Adipocyte (in vitro differentiated cells): ENCODE results near the gene POLD4.
A peak's percentile ranks its signal among the peaks of the same experiment; 100 is the strongest.

ENCODE experiments used
- DNase-seq: peaks from one replicate; pipeline ENCODE4 v3.0.0-alpha.2; 2015; ENCODE audit warnings: low read depth
- H3K27me3 ChIP-seq: replicated peaks from 2 replicates; pipeline ENCODE4 v1.7.0; 2013; ENCODE audit warnings: mild to moderate bottlenecking, low read length, moderate library complexity; ENCODE audit not compliant: control insufficient read depth, insufficient read depth
- H3K36me3 ChIP-seq: 2 replicates; pipeline ENCODE4 v1.7.0; 2013; ENCODE audit warnings: low read length, mild to moderate bottlenecking, moderate library complexity; ENCODE audit not compliant: control insufficient read depth, insufficient read depth, severe bottlenecking
- H3K4me1 ChIP-seq: 2 replicates; pipeline ENCODE4 v1.7.0; 2013; ENCODE audit warnings: mild to moderate bottlenecking, low read length, moderate library complexity; ENCODE audit not compliant: control insufficient read depth, insufficient read depth
- H3K4me3 ChIP-seq: 2 replicates; pipeline ENCODE4 v1.7.0; 2013; ENCODE audit warnings: mild to moderate bottlenecking, low read length, moderate library complexity
- H3K9ac ChIP-seq: 2 replicates; pipeline ENCODE4 v1.7.0; 2013; ENCODE audit warnings: mild to moderate bottlenecking, low read length, moderate library complexity
- H3K9me3 ChIP-seq: 2 replicates; pipeline ENCODE4 v1.7.0; 2013; ENCODE audit warnings: mild to moderate bottlenecking, low read length, moderate library complexity; ENCODE audit not compliant: control insufficient read depth

POLD4 gene

GRCh38 chr11:67309166-67309565 lies 44.2 kb downstream of the POLD4 start:
- peaks cover 6% of the 10 kb centered on the region for H3K4me1 ChIP-seq
- DNase-seq, result no peak
- H3K9me3 ChIP-seq, result no peaks in the 10 kb centered on the region
- no peaks in the 10 kb centered on the region for H3K27me3 ChIP-seq
- peaks cover 28% of the 10 kb centered on the region for H3K36me3 ChIP-seq
- no peak overlapping the region for H3K4me3 ChIP-seq
- H3K9ac ChIP-seq, result no peak overlapping the region

GRCh38 chr11:67308031-67308866 lies 45.1 kb downstream of the POLD4 start:
- Histone ChIP-seq H3K9me3 (no peaks in the 10 kb centered on the region), H3K36me3 (peaks cover 28% of the 10 kb centered on the region), H3K9ac (no peak overlapping the region), H3K4me3 (no peak overlapping the region), H3K27me3 (no peaks in the 10 kb centered on the region), H3K4me1 (peaks cover 7% of the 10 kb centered on the region)
- DNase-seq, result no peak

- no peaks in the 10 kb centered on the region for H3K27me3 ChIP-seq
- no peak overlapping the region for H3K9ac ChIP-seq
- H3K9me3 ChIP-seq, result no peaks in the 10 kb centered on the region
Observed at GRCh38 chr11:67307545-67308001, 45.8 kb downstream of the POLD4 start.

GRCh38 chr11:67306769-67307544 lies 46.4 kb downstream of the POLD4 start:
- Histone ChIP-seq H3K36me3 (peaks cover 28% of the 10 kb centered on the region), H3K4me3 (no peak overlapping the region), H3K27me3 (no peaks in the 10 kb centered on the region), H3K9ac (no peak overlapping the region), H3K9me3 (no peaks in the 10 kb centered on the region), H3K4me1 (peaks cover 16% of the 10 kb centered on the region)
- no peak for DNase-seq

More at GRCh38 chr11:67307545-67308001, 45.8 kb downstream of the POLD4 start:
- Histone ChIP-seq H3K36me3 (peaks cover 28% of the 10 kb centered on the region), H3K4me1 (peaks cover 12% of the 10 kb centered on the region), H3K4me3 (no peak overlapping the region)
- DNase-seq, result no peak

GRCh38 chr11:67304511-67305113 lies 48.7 kb downstream of the POLD4 start:
- no peak for DNase-seq
- Histone ChIP-seq H3K27me3 (no peaks in the 10 kb centered on the region), H3K4me1 (peaks cover 16% of the 10 kb centered on the region), H3K9ac (peak overlapping the region; percentile 89), H3K4me3 (peak overlapping the region; percentile 90), H3K36me3 (peaks cover 45% of the 10 kb centered on the region), H3K9me3 (no peaks in the 10 kb centered on the region)

- H3K27me3 ChIP-seq, result no peaks in the 10 kb centered on the region
- H3K9me3 ChIP-seq, result no peaks in the 10 kb centered on the region
- peak; percentile 54 for DNase-seq
- peaks cover 16% of the 10 kb centered on the region for H3K4me1 ChIP-seq
- H3K4me3 ChIP-seq, result peak overlapping the region; percentile 90
- H3K36me3 ChIP-seq, result peaks cover 46% of the 10 kb centered on the region
- H3K9ac ChIP-seq, result peak overlapping the region; percentile 89
Observed at GRCh38 chr11:67303835-67304411, 49.4 kb downstream of the POLD4 start.

- H3K9me3 ChIP-seq, result no peaks in the 10 kb centered on the region
- H3K9ac ChIP-seq, result peak within 1 kb of the TSS; percentile 89
- DNase-seq, result peak; percentile 81
- peak within 1 kb of the TSS; percentile 90 for H3K4me3 ChIP-seq
- H3K36me3 ChIP-seq, result peaks cover 46% of the 10 kb centered on the region
- no peaks in the 10 kb centered on the region for H3K27me3 ChIP-seq
- peaks cover 16% of the 10 kb centered on the region for H3K4me1 ChIP-seq
Observed at GRCh38 chr11:67303132-67303834, 50.1 kb downstream of the POLD4 start, which contains the start of gene SSH3. TSS of gene SSH3 (plus strand) at chr11:67303530. CDS start at chr11:67303626, 96 bp downstream.

GRCh38 chr11:67302571-67303131 lies 50.7 kb downstream of the POLD4 start:
- Histone ChIP-seq H3K4me1 (peaks cover 16% of the 10 kb centered on the region), H3K4me3 (peak overlapping the region; percentile 90), H3K36me3 (peaks cover 41% of the 10 kb centered on the region), H3K27me3 (no peaks in the 10 kb centered on the region), H3K9ac (peak overlapping the region; percentile 89), H3K9me3 (no peaks in the 10 kb centered on the region)
- DNase-seq, result no peak

GRCh38 chr11:67301951-67302516 lies 51.3 kb downstream of the POLD4 start:
- Histone ChIP-seq H3K4me1 (peaks cover 16% of the 10 kb centered on the region), H3K9ac (peak overlapping the region; percentile 89), H3K9me3 (no peaks in the 10 kb centered on the region), H3K27me3 (no peaks in the 10 kb centered on the region), H3K36me3 (peaks cover 36% of the 10 kb centered on the region), H3K4me3 (peak overlapping the region; percentile 90)
- no peak for DNase-seq

GRCh38 chr11:67301313-67301921 lies 51.9 kb downstream of the POLD4 start:
- H3K9ac ChIP-seq, result no peak overlapping the region
- DNase-seq, result no peak
- peaks cover 41% of the 10 kb centered on the region for H3K36me3 ChIP-seq
- H3K4me3 ChIP-seq, result no peak overlapping the region
- H3K27me3 ChIP-seq, result no peaks in the 10 kb centered on the region
- peaks cover 16% of the 10 kb centered on the region for H3K4me1 ChIP-seq
- H3K9me3 ChIP-seq, result no peaks in the 10 kb centered on the region
